GM19463 (cell line): ENCODE measurements around the gene GOT1.

Experiments used
- ATAC-seq: cut with Tn5 transposase; IDR thresholded peaks from one replicate; pipeline ENCODE4 v1.9.1; 2021; ENCODE audit warnings: mild to moderate bottlenecking, moderate library complexity; ENCODE audit not compliant: unreplicated experiment

GOT1 gene

GRCh38 chr10:99396471-99396870 is 34.0 kb downstream of the GOT1 start:
- ATAC-seq: no peak

- ATAC-seq: no peak
Measured at GRCh38 chr10:99395750-99396445, 34.5 kb downstream of the GOT1 start.

GRCh38 chr10:99394761-99395386 is 35.5 kb downstream of the GOT1 start:
- ATAC-seq: no peak

- no peak for ATAC-seq
Measured at GRCh38 chr10:99394256-99394655, 36.2 kb downstream of the GOT1 start.

- no peak for ATAC-seq
Measured at GRCh38 chr10:99393683-99394082, 36.7 kb downstream of the GOT1 start.

- no peak for ATAC-seq
Measured at GRCh38 chr10:99393036-99393435, 37.4 kb downstream of the GOT1 start.

- ATAC-seq: no peak
Measured at GRCh38 chr10:99391346-99391745, 39.1 kb downstream of the GOT1 start.

GRCh38 chr10:99389729-99390480 is 40.5 kb downstream of the GOT1 start:
- ATAC-seq: no peak

- ATAC-seq: no peak
Measured at GRCh38 chr10:99387541-99387940, 42.9 kb downstream of the GOT1 start.

GRCh38 chr10:99387071-99387470 is 43.4 kb downstream of the GOT1 start:
- ATAC-seq: no peak

GRCh38 chr10:99382176-99382575 is 48.2 kb downstream of the GOT1 start:
- ATAC-seq: no peak

GRCh38 chr10:99375426-99375825 is 55.0 kb downstream of the GOT1 start:
- no peak for ATAC-seq

GRCh38 chr10:99374972-99375371 is 55.5 kb downstream of the GOT1 start:
- no peak for ATAC-seq

- ATAC-seq: no peak
Measured at GRCh38 chr10:99374526-99374925, 55.9 kb downstream of the GOT1 start.

- ATAC-seq: no peak
Measured at GRCh38 chr10:99372546-99373271, 57.7 kb downstream of the GOT1 start.

GRCh38 chr10:99370993-99371392 is 59.4 kb downstream of the GOT1 start:
- ATAC-seq: peak; percentile 97

GRCh38 chr10:99369551-99369950 is 60.9 kb downstream of the GOT1 start:
- no peak for ATAC-seq

GRCh38 chr10:99369126-99369525 is 61.3 kb downstream of the GOT1 start:
- no peak for ATAC-seq

- no peak for ATAC-seq
Measured at GRCh38 chr10:99368646-99369045, 61.8 kb downstream of the GOT1 start.

GRCh38 chr10:99366666-99367065 is 63.8 kb downstream of the GOT1 start:
- no peak for ATAC-seq

- no peak for ATAC-seq
Measured at GRCh38 chr10:99365736-99366135, 64.7 kb downstream of the GOT1 start.
